ENCODE results near the gene CATSPERD.

GRCh38 chr19:5817218-5817617 is 96.8 kb downstream of the CATSPERD start:
- TF ChIP-seq CEBPB (IDR thresholded peaks at IDR 0.05) (no peak), EGR1 (IDR thresholded peaks at IDR 0.05) (no peak), REST (IDR thresholded peaks at IDR 0.05; ENCODE audit: low read depth) (no peak), EP300 (IDR thresholded peaks at IDR 0.05; ENCODE audit: borderline replicate concordance) (no peak), TAF1 (IDR thresholded peaks at IDR 0.05; ENCODE audit: low read depth) (no peak), TEAD4 (IDR thresholded peaks at IDR 0.05) (no peak), CREB1 (IDR thresholded peaks at IDR 0.05; ENCODE audit: low read depth) (no peak), RAD21 (IDR thresholded peaks at IDR 0.05; ENCODE audit: low read depth) (no peak), FOXM1 (IDR thresholded peaks at IDR 0.05; ENCODE audit: borderline replicate concordance, low read depth) (no peak)
- TF ChIP-seq, protein P1, sequence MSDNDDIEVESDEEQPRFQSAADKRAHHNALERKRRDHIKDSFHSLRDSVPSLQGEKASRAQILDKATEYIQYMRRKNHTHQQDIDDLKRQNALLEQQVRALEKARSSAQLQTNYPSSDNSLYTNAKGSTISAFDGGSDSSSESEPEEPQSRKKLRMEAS (IDR thresholded peaks at IDR 0.05), result no peak
- TF ChIP-seq, protein P2, sequence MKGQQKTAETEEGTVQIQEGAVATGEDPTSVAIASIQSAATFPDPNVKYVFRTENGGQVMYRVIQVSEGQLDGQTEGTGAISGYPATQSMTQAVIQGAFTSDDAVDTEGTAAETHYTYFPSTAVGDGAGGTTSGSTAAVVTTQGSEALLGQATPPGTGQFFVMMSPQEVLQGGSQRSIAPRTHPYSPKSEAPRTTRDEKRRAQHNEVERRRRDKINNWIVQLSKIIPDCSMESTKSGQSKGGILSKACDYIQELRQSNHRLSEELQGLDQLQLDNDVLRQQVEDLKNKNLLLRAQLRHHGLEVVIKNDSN (IDR thresholded peaks at IDR 0.05), result no peak
